Gastrocnemius medialis (tissue), 4 donors: ENCODE data around the gene SETSIP. TPM values are rescaled to one million over a fixed set of nuclear protein-coding genes. Genes with fewer than 3 reads are reported as not detected.

Experiments
- ATAC-seq, 2 donors: fragments of 150-250 bp; one replicate each; pipeline ENCODE4 v1.9.1; 2016
- DNase-seq, 2 donors: peaks; one replicate each; pipeline ENCODE4 v3.0.0-alpha.2; 2019
- H3K27ac ChIP-seq, 4 donors: fragments of 200-600 bp; sonication (generic); 1 replicate in 1 of 4; 2 replicates in 3 of 4; pipeline ENCODE4 v1.5.1; 2016 to 2018; ENCODE audit warnings: mild to moderate bottlenecking in 2 of 4, moderate library complexity in 1 of 4
- H3K27me3 ChIP-seq, 3 donors: fragments of 200-600 bp; sonication (generic) in 2 of 3; 1 replicate in 1 of 3; 2 replicates in 2 of 3; pipeline versions ENCODE4 v1.5.1 to v1.6.0; 2016 to 2019; ENCODE audit warnings: mild to moderate bottlenecking in 1 of 3, moderate library complexity in 1 of 3
- H3K36me3 ChIP-seq, 2 donors: fragments of 200-600 bp; sonication (generic) in 1 of 2; one replicate each; pipeline ENCODE4 v1.5.1; 2017 to 2018
- H3K4me1 ChIP-seq, 2 donors: fragments of 200-600 bp; sonication (generic) in 1 of 2; one replicate each; pipeline ENCODE4 v1.5.1; 2016 to 2017; ENCODE audit warnings: mild to moderate bottlenecking in 2 of 2
- H3K4me3 ChIP-seq, 4 donors: fragments of 200-600 bp; sonication (generic) in 3 of 4; 1 replicate in 1 of 4; 2 replicates in 3 of 4; pipeline ENCODE4 v1.5.1; 2016 to 2019; ENCODE audit warnings: mild to moderate bottlenecking in 2 of 4
- H3K9me3 ChIP-seq, 3 donors: fragments of 200-600 bp; sonication (generic) in 2 of 3; 1 replicate in 1 of 3; 2 replicates in 2 of 3; pipeline ENCODE4 v1.5.1; 2016 to 2019
- POLR2A ChIP-seq, 2 donors: fragments of 450-650 bp; IDR thresholded peaks; one replicate each; pipeline ENCODE4 v1.6.1; 2017; ENCODE audit warnings: antibody characterized with exemption in 2 of 2, mild to moderate bottlenecking in 2 of 2, moderate library complexity in 2 of 2
- in situ Hi-C, 4 donors: fragments of 200-750 bp; cut with MboI; loops; one replicate each; pipeline versions ENCODE4 v1.15.0 to v1.8.0; 2017; ENCODE audit warnings: low sequenced_read_pairs in 4 of 4
- intact Hi-C: fragments of 100-400 bp; cut with DNase I; formaldehyde crosslinking; loops from one replicate; pipeline ENCODE4 v1.15.1; 2023; ENCODE audit warnings: low total_unique reads
- total RNA-seq, 4 donors: library from RNA; depleted of rRNA; stranded (reverse); fragments of >200 nt; gene quantifications; one replicate each; pipeline versions ENCODE4 v1.1.0 to v1.2.3, GENCODE V29; 2016
- TF ChIP-seq, protein P1 (sequence below), 5 experiments: fragments of 450-650 bp in 3 of 5; fragments of 200-600 bp in 2 of 5; sonication (generic) in 2 of 5; IDR thresholded peaks in 4 of 5; conservative IDR thresholded peaks in 1 of 5; 1 replicate in 4 of 5; 2 replicates in 1 of 5; pipeline ENCODE4 v1.5.1; 2016 to 2019; ENCODE audit warnings: antibody characterized with exemption in 5 of 5, mild to moderate bottlenecking in 3 of 5, moderate library complexity in 3 of 5

Gene SETSIP, protein sequence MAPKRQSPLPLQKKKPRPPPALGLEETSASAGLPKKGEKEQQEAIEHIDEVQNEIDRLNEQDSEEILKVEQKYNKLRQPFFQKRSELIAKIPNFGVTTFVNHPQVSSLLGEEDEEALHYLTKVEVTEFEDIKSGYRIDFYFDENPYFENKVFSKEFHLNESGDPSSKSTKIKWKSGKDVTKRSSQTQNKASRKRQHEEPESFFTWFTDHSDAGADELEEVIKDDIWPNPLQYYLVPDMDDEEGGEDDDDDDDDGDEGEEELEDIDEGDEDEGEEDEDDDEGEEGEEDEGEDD
- total RNA-seq, result not detected

DNA sequence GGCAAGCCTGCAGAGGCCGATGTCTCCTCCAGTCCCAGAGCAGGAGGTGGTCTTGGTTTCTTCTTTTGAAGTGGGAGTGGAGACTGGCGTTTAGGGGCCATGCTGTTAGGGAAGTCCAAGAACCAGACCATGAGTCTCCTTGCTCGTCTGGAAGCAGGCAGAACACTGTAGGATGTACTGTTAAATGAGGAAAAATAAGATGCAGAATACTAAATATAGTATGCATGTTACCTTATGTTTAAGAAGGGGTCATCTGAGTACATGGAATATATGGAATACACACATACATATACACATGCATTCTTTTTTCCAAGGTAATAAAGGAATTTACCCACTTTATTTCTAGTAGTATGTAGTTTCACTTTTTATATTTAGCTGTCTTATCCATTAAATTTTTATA lies at the start of gene SETSIP:
TSS of gene SETSIP (minus strand) at position 101 of the 400 bp plus-strand sequence. CDS start at position 101, 0 bp downstream.
- no peak within 1 kb of the TSS for H3K4me3 ChIP-seq
- H3K36me3 ChIP-seq, result no peaks in the 10 kb centered on the region
- no peaks in the 10 kb centered on the region for H3K4me1 ChIP-seq
- no peak for DNase-seq
- no peaks in the 10 kb centered on the region for H3K9me3 ChIP-seq
- intact Hi-C loops (no loop called here), in situ Hi-C loops (no loop called here)
- no peak for ATAC-seq
- no peaks in the 10 kb centered on the region for H3K27me3 ChIP-seq
- TF ChIP-seq POLR2A (IDR thresholded peaks at IDR 0.05), result no peak
- TF ChIP-seq, protein P1, sequence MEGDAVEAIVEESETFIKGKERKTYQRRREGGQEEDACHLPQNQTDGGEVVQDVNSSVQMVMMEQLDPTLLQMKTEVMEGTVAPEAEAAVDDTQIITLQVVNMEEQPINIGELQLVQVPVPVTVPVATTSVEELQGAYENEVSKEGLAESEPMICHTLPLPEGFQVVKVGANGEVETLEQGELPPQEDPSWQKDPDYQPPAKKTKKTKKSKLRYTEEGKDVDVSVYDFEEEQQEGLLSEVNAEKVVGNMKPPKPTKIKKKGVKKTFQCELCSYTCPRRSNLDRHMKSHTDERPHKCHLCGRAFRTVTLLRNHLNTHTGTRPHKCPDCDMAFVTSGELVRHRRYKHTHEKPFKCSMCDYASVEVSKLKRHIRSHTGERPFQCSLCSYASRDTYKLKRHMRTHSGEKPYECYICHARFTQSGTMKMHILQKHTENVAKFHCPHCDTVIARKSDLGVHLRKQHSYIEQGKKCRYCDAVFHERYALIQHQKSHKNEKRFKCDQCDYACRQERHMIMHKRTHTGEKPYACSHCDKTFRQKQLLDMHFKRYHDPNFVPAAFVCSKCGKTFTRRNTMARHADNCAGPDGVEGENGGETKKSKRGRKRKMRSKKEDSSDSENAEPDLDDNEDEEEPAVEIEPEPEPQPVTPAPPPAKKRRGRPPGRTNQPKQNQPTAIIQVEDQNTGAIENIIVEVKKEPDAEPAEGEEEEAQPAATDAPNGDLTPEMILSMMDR (IDR thresholded peaks at IDR 0.05 in 4 of 5, conservative IDR thresholded peaks at IDR 0.05 in 1 of 5), result no peak
- no peak within 1 kb of the TSS for H3K27ac ChIP-seq

DNA sequence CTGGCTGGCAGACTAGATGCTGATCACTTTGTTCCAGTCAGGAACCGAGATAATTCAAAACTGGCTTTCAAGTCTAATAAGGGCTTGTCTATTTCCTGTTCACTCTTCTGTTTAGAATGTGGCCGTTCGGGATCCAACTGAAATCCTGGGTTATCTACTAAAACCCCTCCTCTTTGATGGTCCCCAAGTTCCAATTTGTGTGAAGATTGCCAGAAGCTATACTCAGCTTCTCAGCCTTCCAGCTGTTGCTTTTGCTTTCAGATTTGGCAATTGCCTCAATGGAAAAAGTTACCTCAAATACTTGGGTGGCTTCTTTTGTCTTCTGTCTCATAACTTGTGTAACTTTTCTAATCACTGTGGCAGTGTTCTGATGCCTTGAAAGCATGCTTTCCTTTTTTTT lies 48.7 kb upstream of the SETSIP start:
- Histone ChIP-seq H3K9me3 (no peaks in the 10 kb centered on the region), H3K4me3 (no peak overlapping the region), H3K27me3 (no peaks in the 10 kb centered on the region), H3K4me1 (no peaks in the 10 kb centered on the region), H3K36me3 (no peaks in the 10 kb centered on the region), H3K27ac (no peak overlapping the region)
- no peak for TF ChIP-seq POLR2A (IDR thresholded peaks at IDR 0.05)
- TF ChIP-seq, protein P1 (IDR thresholded peaks at IDR 0.05 in 4 of 5, conservative IDR thresholded peaks at IDR 0.05 in 1 of 5), result no peak
- intact Hi-C loops, result no loop called here
- ATAC-seq (no peak), DNase-seq (no peak)
- in situ Hi-C loops, result no loop called here

DNA sequence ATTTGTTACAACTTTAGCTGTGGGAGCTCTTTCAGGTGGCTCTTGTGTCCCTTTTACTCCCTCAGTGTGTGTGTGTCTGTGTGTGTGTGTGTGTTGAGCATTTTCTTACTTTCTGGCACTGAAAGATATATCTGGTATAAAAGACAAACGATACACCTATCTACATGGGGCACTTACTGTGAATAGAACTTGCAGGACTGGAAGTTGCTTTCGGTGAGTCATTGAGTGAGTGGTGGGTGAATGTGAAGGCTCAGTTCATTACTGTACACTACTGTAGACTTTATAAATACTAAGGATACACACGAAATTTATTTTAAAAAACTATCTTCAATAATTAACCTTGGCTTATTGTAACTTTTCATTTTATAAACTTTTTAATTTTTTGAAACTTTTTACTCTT lies 43.6 kb upstream of the SETSIP start:
- H3K27me3 ChIP-seq, result no peaks in the 10 kb centered on the region
- H3K27ac ChIP-seq, result no peak overlapping the region
- in situ Hi-C loops, result no loop called here
- H3K36me3 ChIP-seq, result no peaks in the 10 kb centered on the region
- no peak for DNase-seq
- no peaks in the 10 kb centered on the region for H3K9me3 ChIP-seq
- H3K4me1 ChIP-seq, result no peaks in the 10 kb centered on the region
- no peak overlapping the region for H3K4me3 ChIP-seq
- TF ChIP-seq, protein P1 (IDR thresholded peaks at IDR 0.05 in 4 of 5, conservative IDR thresholded peaks at IDR 0.05 in 1 of 5), result no peak
- TF ChIP-seq POLR2A (IDR thresholded peaks at IDR 0.05), result no peak
- ATAC-seq, result no peak
- intact Hi-C loops, result no loop called here

DNA sequence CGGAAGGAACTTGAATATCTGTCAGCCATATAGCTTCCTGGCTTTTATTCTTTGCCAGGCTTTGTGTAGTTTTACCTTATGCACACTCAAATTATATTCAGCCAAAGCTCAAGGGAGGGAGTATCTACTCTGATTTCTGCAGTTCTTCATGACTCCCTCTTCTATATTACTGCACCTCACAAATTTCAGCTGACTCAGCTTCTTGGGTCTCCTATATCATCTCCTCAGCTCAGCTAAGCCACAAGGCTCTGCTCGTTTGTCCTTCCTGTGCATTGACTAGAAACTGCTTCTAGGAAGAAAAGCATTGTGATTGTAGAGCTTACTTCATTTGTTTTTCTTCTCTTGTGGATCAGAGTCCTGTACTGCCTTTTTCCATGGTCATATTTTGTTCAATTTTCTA lies 42.3 kb upstream of the SETSIP start:
- DNase-seq, result no peak
- intact Hi-C loops (no loop called here), in situ Hi-C loops (no loop called here)
- no peak for ATAC-seq
- Histone ChIP-seq H3K27me3 (no peaks in the 10 kb centered on the region), H3K4me3 (no peak overlapping the region), H3K27ac (no peak overlapping the region), H3K4me1 (no peaks in the 10 kb centered on the region), H3K36me3 (no peaks in the 10 kb centered on the region), H3K9me3 (no peaks in the 10 kb centered on the region)
- no peak for TF ChIP-seq POLR2A (IDR thresholded peaks at IDR 0.05)
- TF ChIP-seq, protein P1 (IDR thresholded peaks at IDR 0.05 in 4 of 5, conservative IDR thresholded peaks at IDR 0.05 in 1 of 5), result no peak

DNA sequence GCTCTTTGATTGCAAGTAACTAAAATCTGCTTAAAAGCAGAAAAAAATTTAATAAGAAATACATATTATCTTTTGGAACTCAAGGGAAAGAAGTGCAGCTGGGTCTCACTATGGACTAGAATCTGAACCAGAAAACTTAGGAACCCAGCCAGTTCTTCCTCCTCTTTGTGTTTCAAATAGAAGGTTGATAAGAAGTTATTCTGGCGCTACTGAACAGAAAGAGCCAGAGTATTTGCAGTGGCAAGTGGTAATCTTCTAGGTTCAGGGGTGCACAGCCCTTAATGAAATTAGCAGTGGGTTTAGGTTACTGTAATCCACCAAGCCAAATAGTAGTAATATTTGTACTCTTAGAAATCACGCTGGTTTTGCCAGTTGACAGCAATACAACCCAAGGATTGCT lies 33.4 kb upstream of the SETSIP start:
- no peak for ATAC-seq
- TF ChIP-seq POLR2A (IDR thresholded peaks at IDR 0.05), result no peak
- TF ChIP-seq, protein P1 (IDR thresholded peaks at IDR 0.05 in 4 of 5, conservative IDR thresholded peaks at IDR 0.05 in 1 of 5), result no peak
- no peak overlapping the region for H3K4me3 ChIP-seq
- DNase-seq, result no peak
- H3K36me3 ChIP-seq, result no peaks in the 10 kb centered on the region
- intact Hi-C loops (no loop called here), in situ Hi-C loops (no loop called here)
- H3K27me3 ChIP-seq, result no peaks in the 10 kb centered on the region
- no peaks in the 10 kb centered on the region for H3K9me3 ChIP-seq
- H3K4me1 ChIP-seq, result no peaks in the 10 kb centered on the region
- no peak overlapping the region for H3K27ac ChIP-seq
